LNCaP clone FGC (cell line): ENCODE results near the gene TTC39A.

Experiments used
- DNase-seq: peaks from one replicate; pipeline ENCODE4 v3.0.0-alpha.2; 2011; ENCODE audit warnings: low read depth
- H3K4me3 ChIP-seq: 2 replicates; pipeline ENCODE4 v1.5.1; 2011; ENCODE audit warnings: mild to moderate bottlenecking, low read depth, low read length, control low read depth
- CTCF ChIP-seq: IDR thresholded peaks from 2 replicates; pipeline ENCODE4 v1.5.1; 2012; ENCODE audit warnings: mild to moderate bottlenecking; ENCODE audit not compliant: control insufficient read depth, insufficient read depth; ENCODE audit errors: extremely low read depth

The TTC39A gene

DNA sequence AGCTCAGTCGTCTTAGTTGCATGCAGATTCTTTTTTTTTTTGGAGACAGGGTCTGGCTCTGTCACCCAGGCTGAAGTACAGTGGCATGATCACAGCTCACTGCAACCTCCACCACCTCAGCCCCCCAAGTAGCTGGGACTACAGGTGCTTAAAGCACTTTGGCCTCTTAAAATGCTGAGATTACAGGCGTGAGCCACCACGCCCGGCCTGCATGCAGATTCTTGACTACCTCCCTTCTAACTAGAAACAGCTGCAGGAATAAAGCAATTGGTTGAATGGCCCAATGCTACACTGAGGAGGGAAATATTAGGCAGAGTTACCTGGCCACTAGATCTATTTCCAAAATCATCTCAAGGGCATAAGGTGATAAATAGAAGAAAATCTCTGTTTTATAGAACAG, 29.5 kb upstream of the TTC39A start:
- TF ChIP-seq CTCF: no peak
- H3K4me3 ChIP-seq: no peak overlapping the region
- no peak for DNase-seq

- H3K4me3 ChIP-seq: no peak overlapping the region
- no peak for DNase-seq
- TF ChIP-seq CTCF: no peak
Observed at GRCh38 chr1:51355382-51355781, 25.0 kb upstream of the TTC39A start.

GRCh38 chr1:51354416-51354815, 24.1 kb upstream of the TTC39A start:
- TF ChIP-seq CTCF: no peak
- DNase-seq: no peak
- H3K4me3 ChIP-seq: no peak overlapping the region

DNA sequence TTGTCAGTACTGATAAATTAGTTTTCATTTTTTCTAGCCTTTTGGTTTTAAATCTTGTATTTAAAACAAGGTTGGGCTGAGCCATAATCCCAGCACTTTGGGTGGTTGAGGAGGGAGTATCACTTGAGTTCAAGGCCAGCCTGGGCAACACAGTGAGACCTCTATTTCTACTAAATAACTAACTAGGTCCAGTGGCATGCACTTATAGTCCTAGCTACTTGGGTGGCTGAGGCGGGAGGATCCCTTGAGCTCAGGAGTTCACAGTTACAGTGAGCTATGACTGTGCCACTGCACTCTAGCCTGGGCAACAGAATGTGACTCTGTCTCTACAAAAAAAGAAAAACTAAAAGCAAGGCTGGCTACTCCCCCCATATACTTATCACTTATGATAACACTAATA, 21.5 kb upstream of the TTC39A start:
- H3K4me3 ChIP-seq: no peak overlapping the region
- DNase-seq: no peak
- no peak for TF ChIP-seq CTCF

- TF ChIP-seq CTCF: no peak
- no peak overlapping the region for H3K4me3 ChIP-seq
- no peak for DNase-seq
Observed at GRCh38 chr1:51349862-51350261, 19.5 kb upstream of the TTC39A start.

GRCh38 chr1:51348147-51348527, 17.8 kb upstream of the TTC39A start:
- TF ChIP-seq CTCF: no peak
- H3K4me3 ChIP-seq: no peak overlapping the region
- DNase-seq: no peak

- DNase-seq: no peak
- no peak for TF ChIP-seq CTCF
- no peak overlapping the region for H3K4me3 ChIP-seq
Observed at GRCh38 chr1:51347398-51348146, 17.2 kb upstream of the TTC39A start.
